CD4-positive, alpha-beta memory T cell (primary cell): ENCODE data around the gene EXD3. TPM values are rescaled to one million over a fixed set of nuclear protein-coding genes. Genes with fewer than 3 reads are reported as not detected.
"Not testable (repeated sequence)": the region's sequence is repeated elsewhere in the genome, so short reads cannot be mapped to it uniquely, and the experiment has no call there.

Experiments
- CTCF ChIA-PET: fragments of 350-600 bp; sonication (Branson Sonifier 250); formaldehyde crosslinking; loops from one replicate; lab custom pipeline; 2021; ENCODE audit warnings: inconsistent platforms; ENCODE audit not compliant: partially characterized antibody; lab: Charles Lee
- POLR2A ChIA-PET: fragments of 350-600 bp; sonication (Branson Sonifier 250); formaldehyde crosslinking; loops from one replicate; lab custom pipeline; 2021; ENCODE audit not compliant: partially characterized antibody; lab: Charles Lee
- DNase-seq, 5 donors: peaks; one replicate each; pipeline versions ENCODE4 v3.0.0 to v3.0.0-alpha.2; 2020 to 2022; ENCODE audit warnings: mixed read lengths in 1 of 5
- H3K27ac ChIP-seq: one replicate; pipeline ENCODE4 v1.7.0; 2013; ENCODE audit warnings: low read depth, low read length
- H3K27me3 ChIP-seq: 2 replicates; pipeline ENCODE4 v1.7.0; 2013; ENCODE audit warnings: mild to moderate bottlenecking, low read length, moderate library complexity; ENCODE audit not compliant: insufficient read depth
- H3K36me3 ChIP-seq: 2 replicates; pipeline ENCODE4 v1.7.0; 2013; ENCODE audit warnings: mild to moderate bottlenecking, low read length, moderate library complexity; ENCODE audit not compliant: insufficient read depth
- H3K4me1 ChIP-seq: 2 replicates; pipeline ENCODE4 v1.7.0; 2013; ENCODE audit warnings: mild to moderate bottlenecking, low read length, moderate library complexity; ENCODE audit not compliant: insufficient read depth
- H3K4me3 ChIP-seq, 2 donors: one replicate each; pipeline ENCODE4 v1.7.0; 2013; ENCODE audit warnings: low read length in 2 of 2, mild to moderate bottlenecking in 1 of 2
- H3K9me3 ChIP-seq, 2 donors: one replicate each; pipeline ENCODE4 v1.7.0; 2013; ENCODE audit warnings: low read length in 2 of 2, control low read depth in 1 of 2; ENCODE audit not compliant: control insufficient read depth in 1 of 2
- H3K27ac Mint-ChIP-seq, 7 donors: one replicate each; pipeline ENCODE4 v1.8.0; 2020 to 2021; ENCODE audit warnings: mixed read lengths in 7 of 7, mild to moderate bottlenecking in 6 of 7, inconsistent platforms in 3 of 7, moderate library complexity in 3 of 7
- H3K27me3 Mint-ChIP-seq, 2 donors: one replicate each; pipeline ENCODE4 v1.8.0; 2020 to 2021; ENCODE audit warnings: mixed read lengths in 2 of 2
- H3K36me3 Mint-ChIP-seq, 2 donors: one replicate each; pipeline ENCODE4 v1.8.0; 2020 to 2021; ENCODE audit warnings: mixed read lengths in 2 of 2, inconsistent platforms in 1 of 2, mild to moderate bottlenecking in 1 of 2
- H3K4me1 Mint-ChIP-seq, 4 donors: one replicate each; pipeline ENCODE4 v1.8.0; 2020 to 2021; ENCODE audit warnings: mixed read lengths in 4 of 4, mild to moderate bottlenecking in 1 of 4
- H3K4me3 Mint-ChIP-seq, 8 donors: one replicate each; pipeline ENCODE4 v1.8.0; 2020 to 2021; ENCODE audit warnings: mixed read lengths in 8 of 8, mild to moderate bottlenecking in 7 of 8, moderate library complexity in 6 of 8, inconsistent platforms in 3 of 8
- H3K9me3 Mint-ChIP-seq, 8 donors: one replicate each; pipeline ENCODE4 v1.8.0; 2020 to 2021; ENCODE audit warnings: mixed read lengths in 8 of 8, mild to moderate bottlenecking in 5 of 8, inconsistent platforms in 3 of 8, moderate library complexity in 1 of 8
- intact Hi-C: fragments of 100-400 bp; cut with micrococcal nuclease; formaldehyde crosslinking; loops from one replicate; pipeline ENCODE4 v1.15.1; 2023
- polyA plus RNA-seq, 2 donors: library from polyadenylated mRNA; unstranded; fragments of 300-500 nt; fragmentation: Illumina TruSeq; gene quantifications; one replicate each; pipeline ENCODE4 v1.2.3, GENCODE V29; 2021
- total RNA-seq, 2 experiments: library from RNA; stranded (reverse); gene quantifications; one replicate each; pipeline ENCODE4 v1.2.3, GENCODE V29; 2021

Gene EXD3
- total and polyA plus RNA-seq, 4 experiments from 2014 or later: 2.5 to 21.9 (median 14.2) TPM

DNA sequence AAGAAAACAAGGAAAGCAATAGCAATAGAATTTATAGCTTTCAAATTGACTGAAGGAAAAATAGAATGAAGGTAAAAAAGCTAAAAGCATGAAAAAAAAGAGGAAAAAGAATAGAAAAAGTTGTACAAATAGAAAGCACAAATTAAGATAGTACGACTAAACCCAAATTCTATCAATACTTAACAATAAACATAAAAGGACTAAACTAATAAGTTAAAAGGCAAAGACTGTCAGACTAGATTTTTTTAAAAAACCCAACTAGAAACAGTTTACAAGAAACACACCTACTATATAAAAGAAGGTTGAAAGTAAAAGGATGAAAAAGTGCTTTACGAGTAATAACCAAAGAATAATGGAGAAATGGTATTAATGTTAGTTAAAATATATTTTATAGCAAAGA lies 86.2 kb downstream of the EXD3 start:
- POLR2A ChIA-PET: no interaction called here
- no peaks in the 10 kb centered on the region for H3K27me3 ChIP-seq
- H3K4me3 ChIP-seq: no peak overlapping the region
- no peaks in the 10 kb centered on the region for H3K4me1 ChIP-seq
- H3K9me3 Mint-ChIP-seq: peaks cover 0 to 14% (median 7%) of the 10 kb centered on the region in 8 donors
- intact Hi-C loops: no loop called here
- no peak for DNase-seq
- CTCF ChIA-PET: no interaction called here
- H3K27ac Mint-ChIP-seq: no peak overlapping the region
- H3K27me3 Mint-ChIP-seq: no peaks in the 10 kb centered on the region
- peaks cover 0 to 11% of the 10 kb centered on the region in 2 donors for H3K36me3 Mint-ChIP-seq
- H3K4me3 Mint-ChIP-seq: no peak overlapping the region
- H3K27ac ChIP-seq: no peak overlapping the region
- H3K4me1 Mint-ChIP-seq: no peaks in the 10 kb centered on the region
- H3K36me3 ChIP-seq: no peaks in the 10 kb centered on the region
- H3K9me3 ChIP-seq: no peaks in the 10 kb centered on the region

DNA sequence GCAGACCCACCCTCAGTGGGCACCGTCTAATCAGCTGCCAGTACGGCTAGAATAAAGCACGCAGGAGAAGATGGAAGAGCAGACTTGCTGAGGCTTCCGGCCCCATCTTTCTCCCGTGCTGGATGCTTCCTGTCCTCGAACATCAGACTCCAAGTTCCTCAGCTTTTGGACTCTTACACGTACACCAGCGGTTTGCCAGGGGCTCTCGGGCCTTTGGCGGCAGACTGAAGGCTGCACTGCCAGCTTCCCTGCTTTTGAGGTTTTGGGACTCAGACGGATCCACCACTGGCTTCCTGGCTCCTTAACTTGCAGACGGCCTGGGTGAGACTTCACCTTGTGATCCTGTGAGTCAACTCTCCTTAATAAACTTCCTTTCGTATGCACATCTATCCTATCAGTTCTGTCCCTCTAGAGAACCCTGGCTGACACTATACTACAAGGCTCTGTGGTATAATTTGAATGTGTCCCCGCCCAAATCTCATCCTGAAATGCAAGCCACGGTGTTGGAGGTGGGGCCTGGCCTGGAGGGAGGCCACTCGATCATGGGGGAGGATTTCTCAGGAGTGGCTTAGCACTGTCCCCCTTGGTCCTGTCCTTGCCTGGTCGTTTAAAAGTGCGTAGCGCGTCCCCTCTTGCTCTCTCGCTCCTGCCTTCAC lies 89.8 kb downstream of the EXD3 start:
- H3K36me3 ChIP-seq: no peaks in the 10 kb centered on the region
- Mint-ChIP-seq H3K27me3 (peaks cover 1 to 2% of the 10 kb centered on the region in 2 donors), H3K36me3 (peaks cover 0 to 11% of the 10 kb centered on the region in 2 donors), H3K4me1 (no peaks in the 10 kb centered on the region), H3K9me3 (peaks cover 0 to 15% (median 9%) of the 10 kb centered on the region in 8 donors), H3K27ac (no peak overlapping the region), H3K4me3 (no peak overlapping the region)
- H3K4me1 ChIP-seq: no peaks in the 10 kb centered on the region
- H3K9me3 ChIP-seq: no peaks in the 10 kb centered on the region
- ChIA-PET CTCF (no interaction called here), POLR2A (no interaction called here)
- intact Hi-C loops: no loop called here
- peaks cover under 1% of the 10 kb centered on the region for H3K27me3 ChIP-seq
- no peak for DNase-seq
- no peak overlapping the region for H3K27ac ChIP-seq
- no peak overlapping the region for H3K4me3 ChIP-seq

DNA sequence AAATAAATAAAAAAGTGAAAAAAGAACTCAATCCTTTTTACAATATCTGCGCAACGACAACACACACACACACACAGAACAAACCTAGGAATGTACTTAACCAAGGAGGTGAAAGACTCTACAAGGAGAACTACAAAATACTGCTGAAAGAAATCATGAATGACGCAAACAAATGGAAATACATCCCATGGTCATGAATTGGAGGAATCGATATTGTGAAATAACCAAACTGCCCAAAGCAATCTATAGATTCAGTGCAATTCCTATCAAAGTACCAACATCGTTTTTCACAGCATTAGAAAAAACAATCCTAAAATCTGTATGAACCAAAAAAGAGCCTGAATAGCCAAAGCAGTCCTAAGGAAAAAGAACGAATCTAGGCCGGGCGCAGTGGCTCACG lies 91.0 kb downstream of the EXD3 start:
- H3K4me3 Mint-ChIP-seq: no peak overlapping the region
- Histone ChIP-seq H3K4me1 (no peaks in the 10 kb centered on the region), H3K9me3 (no peaks in the 10 kb centered on the region), H3K4me3 (no peak overlapping the region), H3K27ac (no peak overlapping the region), H3K27me3 (peaks cover 6% of the 10 kb centered on the region), H3K36me3 (no peaks in the 10 kb centered on the region)
- peaks cover 8 to 11% of the 10 kb centered on the region in 2 donors for H3K27me3 Mint-ChIP-seq
- DNase-seq: no peak
- peaks cover 0 to under 1% (median 0%) of the 10 kb centered on the region in 4 donors for H3K4me1 Mint-ChIP-seq
- intact Hi-C loops: no loop called here
- POLR2A ChIA-PET: no interaction called here
- peaks cover 0 to 8% of the 10 kb centered on the region in 2 donors for H3K36me3 Mint-ChIP-seq
- H3K9me3 Mint-ChIP-seq: peaks cover 2 to 21% (median 12%) of the 10 kb centered on the region in 8 donors
- CTCF ChIA-PET: no interaction called here
- H3K27ac Mint-ChIP-seq: no peak overlapping the region

DNA sequence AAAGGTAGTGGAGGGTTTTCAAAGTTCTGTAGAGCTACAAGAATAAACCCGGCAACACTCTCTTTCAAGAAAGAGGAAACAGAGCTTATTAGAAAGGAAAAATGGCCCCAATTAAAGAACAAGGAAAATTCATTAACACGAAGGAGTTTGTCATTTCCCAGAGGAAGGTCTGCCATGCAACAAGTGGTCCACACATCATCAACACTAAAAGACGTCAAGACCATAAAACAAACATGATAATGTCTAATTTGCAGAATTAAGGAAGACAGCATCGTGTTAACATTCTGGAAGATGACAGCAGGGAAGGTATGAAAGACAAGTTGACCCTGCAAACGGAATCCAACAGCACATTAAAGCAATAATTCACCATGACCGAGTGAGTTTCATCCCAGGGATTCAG lies 92.3 kb downstream of the EXD3 start:
- Histone ChIP-seq H3K36me3 (no peaks in the 10 kb centered on the region), H3K9me3 (no peaks in the 10 kb centered on the region), H3K4me3 (no peak overlapping the region), H3K4me1 (no peaks in the 10 kb centered on the region), H3K27me3 (peaks cover 6% of the 10 kb centered on the region), H3K27ac (no peak overlapping the region)
- Mint-ChIP-seq H3K4me3 (no peak overlapping the region), H3K27ac (no peak overlapping the region), H3K36me3 (no peaks in the 10 kb centered on the region), H3K4me1 (peaks cover 0 to 9% (median 0%) of the 10 kb centered on the region in 4 donors), H3K27me3 (peaks cover 20 to 22% of the 10 kb centered on the region in 2 donors), H3K9me3 (peaks cover 1 to 17% (median 6%) of the 10 kb centered on the region in 8 donors)
- intact Hi-C loops: no loop called here
- CTCF ChIA-PET: no interaction called here
- no peak for DNase-seq
- POLR2A ChIA-PET: no interaction called here

DNA sequence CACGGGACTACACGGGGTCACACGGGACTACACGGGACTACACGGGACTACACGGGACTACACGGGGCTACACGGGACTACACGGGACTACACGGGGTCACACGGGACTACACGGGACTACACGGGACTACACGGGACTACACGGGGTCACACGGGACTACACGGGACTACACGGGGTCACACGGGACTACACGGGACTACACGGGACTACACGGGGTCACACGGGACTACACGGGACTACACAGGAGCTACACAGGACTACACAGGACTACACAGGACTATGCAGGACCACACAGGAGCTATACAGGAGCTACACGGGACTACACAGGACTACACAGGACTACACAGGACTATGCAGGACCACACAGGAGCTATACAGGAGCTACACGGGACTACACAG lies 93.4 kb downstream of the EXD3 start:
- H3K4me3 ChIP-seq, H3K27ac Mint-ChIP-seq, H3K36me3 ChIP-seq, POLR2A ChIA-PET, H3K27me3 ChIP-seq, H3K4me3 Mint-ChIP-seq, DNase-seq, H3K4me1 ChIP-seq, CTCF ChIA-PET, H3K27ac ChIP-seq, H3K4me1 Mint-ChIP-seq, H3K36me3 Mint-ChIP-seq, H3K9me3 ChIP-seq, intact Hi-C loops: not testable (repeated sequence)
- peaks cover 0 to 17% (median 6%) of the 10 kb centered on the region in 8 donors for H3K9me3 Mint-ChIP-seq
- peaks cover 23 to 26% of the 10 kb centered on the region in 2 donors for H3K27me3 Mint-ChIP-seq

DNA sequence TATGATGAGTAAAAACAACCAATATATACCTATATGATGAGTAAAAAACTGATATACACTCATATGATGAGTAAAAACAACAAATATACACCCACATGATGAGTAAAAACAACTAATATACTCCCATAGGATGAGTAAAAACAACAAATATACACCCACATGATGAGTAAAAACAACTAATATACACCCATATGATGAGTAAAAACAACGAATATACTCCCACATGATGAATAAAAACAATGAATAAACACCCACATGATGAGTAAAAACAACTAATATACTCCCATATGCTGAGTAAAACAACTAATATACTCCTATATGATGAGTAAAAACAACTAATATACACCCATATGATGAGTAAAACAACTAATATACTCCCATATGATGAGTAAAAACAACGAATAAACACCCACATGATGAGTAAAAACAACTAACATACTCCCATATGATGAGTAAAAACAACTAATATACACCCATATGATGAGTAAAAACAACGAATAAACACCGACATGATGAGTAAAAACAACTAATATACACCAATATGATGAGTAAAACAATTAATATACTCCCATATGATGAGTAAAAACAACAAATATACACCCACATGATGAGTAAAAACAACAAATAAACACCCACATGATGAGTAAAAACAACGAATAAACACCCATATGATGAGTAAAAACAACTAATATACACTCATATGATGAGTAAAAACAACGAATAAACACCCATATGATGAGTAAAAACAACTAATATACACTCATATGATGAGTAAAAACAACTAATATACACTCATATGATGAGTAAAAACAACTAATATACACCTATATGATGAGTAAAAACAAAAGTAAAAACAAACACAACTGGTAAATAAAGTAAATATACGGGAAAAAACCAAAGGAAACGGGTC lies 95.1 kb downstream of the EXD3 start:
- POLR2A ChIA-PET, H3K9me3 ChIP-seq, H3K4me1 ChIP-seq, CTCF ChIA-PET, H3K36me3 ChIP-seq, H3K4me3 ChIP-seq, H3K27ac ChIP-seq, H3K36me3 Mint-ChIP-seq, H3K4me1 Mint-ChIP-seq, intact Hi-C loops, H3K27me3 ChIP-seq, H3K4me3 Mint-ChIP-seq: not testable (repeated sequence)
- Mint-ChIP-seq H3K9me3 (peaks cover 0 to 17% (median 6%) of the 10 kb centered on the region in 8 donors), H3K27me3 (peaks cover 26 to 29% of the 10 kb centered on the region in 2 donors), H3K27ac (peak overlapping the region in 2 of 7 donors; percentile 42 to 74)
- DNase-seq: peak in 2 of 5 donors; percentile 23 to 65

DNA sequence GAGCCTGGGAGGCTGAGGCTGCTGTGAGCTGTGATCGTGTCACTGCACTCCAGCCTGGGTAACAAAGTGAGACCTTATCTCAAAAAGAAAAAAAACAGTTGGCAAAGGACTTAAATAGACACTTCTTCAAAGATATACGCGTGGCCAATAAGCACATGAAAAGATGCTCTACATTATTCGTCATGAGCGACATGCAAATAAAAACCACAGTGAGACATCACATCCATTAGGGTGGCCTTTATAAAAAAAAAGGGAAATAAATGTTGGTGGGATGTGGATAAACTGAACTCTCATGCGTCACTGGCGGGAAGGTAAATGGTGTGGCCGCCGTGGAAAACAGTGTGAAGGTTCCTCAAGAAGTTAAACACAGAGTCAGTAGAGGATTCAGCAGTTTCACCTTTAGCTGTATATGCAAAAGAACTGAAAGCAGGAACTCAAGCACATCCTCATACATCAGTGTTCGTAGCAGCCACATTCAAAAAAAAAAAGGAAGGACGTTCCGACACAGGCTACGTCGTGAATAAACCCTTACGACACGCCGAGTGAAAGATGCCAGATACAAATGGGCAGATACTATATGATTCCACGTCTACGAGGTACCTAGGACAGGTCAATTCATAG lies 96.4 kb downstream of the EXD3 start:
- H3K36me3 ChIP-seq: no peaks in the 10 kb centered on the region
- H3K27ac ChIP-seq: no peak overlapping the region
- Mint-ChIP-seq H3K36me3 (no peaks in the 10 kb centered on the region), H3K4me1 (peaks cover 0 to 9% (median 0%) of the 10 kb centered on the region in 4 donors), H3K9me3 (peaks cover 0 to 17% (median 6%) of the 10 kb centered on the region in 8 donors), H3K4me3 (peak overlapping the region in 4 of 8 donors; percentile 32 to 60 (median 56)), H3K27ac (peak overlapping the region in 2 of 7 donors; percentile 46 to 74), H3K27me3 (peaks cover 28 to 32% of the 10 kb centered on the region in 2 donors)
- no peak overlapping the region for H3K4me3 ChIP-seq
- intact Hi-C loops: no loop called here
- ChIA-PET CTCF (no interaction called here), POLR2A (no interaction called here)
- no peaks in the 10 kb centered on the region for H3K9me3 ChIP-seq
- peaks cover 6% of the 10 kb centered on the region for H3K27me3 ChIP-seq
- H3K4me1 ChIP-seq: no peaks in the 10 kb centered on the region
- DNase-seq: no peak
